Left lung (tissue), 10 donors: ENCODE data around the gene KRTAP6-3. TPM values are rescaled to one million over a fixed set of nuclear protein-coding genes. Genes with fewer than 3 reads are reported as not detected.

Experiments
- ATAC-seq: fragments of 200-7000 bp; cut with Tn5 transposase; one replicate; pipeline ENCODE4 v1.9.1; 2020; ENCODE audit warnings: moderate library complexity
- DNase-seq, 4 donors: peaks; one replicate each; pipeline ENCODE4 v3.0.0-alpha.2; 2013 to 2020
- H3K27ac ChIP-seq, 2 donors: fragments of 200-600 bp; sonication (generic) in 1 of 2; one replicate each; pipeline versions ENCODE4 v1.5.0 to v1.8.0; 2020 to 2021
- H3K27me3 ChIP-seq, 2 donors: fragments of 200-600 bp; sonication (generic) in 1 of 2; one replicate each; pipeline versions ENCODE4 v1.5.0 to v1.8.0; 2020 to 2021
- H3K36me3 ChIP-seq, 2 donors: fragments of 200-600 bp; sonication (generic) in 1 of 2; one replicate each; pipeline versions ENCODE4 v1.5.0 to v1.8.0; 2020 to 2021
- H3K4me1 ChIP-seq, 2 donors: fragments of 200-600 bp; one replicate each; pipeline ENCODE4 v1.8.0; 2021
- H3K4me3 ChIP-seq, 2 donors: fragments of 200-600 bp; sonication (generic) in 1 of 2; one replicate each; pipeline versions ENCODE4 v1.5.0 to v1.8.0; 2020 to 2021; ENCODE audit warnings: mild to moderate bottlenecking in 1 of 2
- H3K9me3 ChIP-seq, 2 donors: fragments of 200-600 bp; sonication (generic) in 1 of 2; one replicate each; pipeline versions ENCODE4 v1.5.0 to v1.8.0; 2020 to 2021
- intact Hi-C, 2 donors: fragments of 100-400 bp; cut with DNase I; formaldehyde crosslinking; loops; one replicate each; pipeline versions ENCODE4 v1.11.2 to v1.14.2; 2022
- polyA plus RNA-seq, 6 donors: library from polyadenylated mRNA; unstranded; fragments of 120-200 nt; gene quantifications; one replicate each; pipeline ENCODE4 v1.2.1, GENCODE V29; 2013; ENCODE audit not compliant: insufficient read length in 6 of 6
- total RNA-seq, 2 donors: library from RNA; stranded (reverse); fragmentation: NEBNext Ultra II Directional; extraction: Animal tissue kit (Norgen Biotek cat#: 25700); gene quantifications; one replicate each; pipeline ENCODE4 v1.2.1, GENCODE V29; 2021
- TF ChIP-seq, protein P1 (sequence below), 2 donors: fragments of 200-600 bp; sonication (generic) in 1 of 2; IDR thresholded peaks; one replicate each; pipeline versions ENCODE4 v1.5.0 to v1.8.0; 2021; ENCODE audit warnings: antibody characterized with exemption in 2 of 2
- donor health status: DM: no; HTN: yes; CAD: no.
- donor health status: DM: no; HTN: no; CAD: no.

Gene KRTAP6-3
- total and polyA plus RNA-seq, 8 donors: not detected

DNA sequence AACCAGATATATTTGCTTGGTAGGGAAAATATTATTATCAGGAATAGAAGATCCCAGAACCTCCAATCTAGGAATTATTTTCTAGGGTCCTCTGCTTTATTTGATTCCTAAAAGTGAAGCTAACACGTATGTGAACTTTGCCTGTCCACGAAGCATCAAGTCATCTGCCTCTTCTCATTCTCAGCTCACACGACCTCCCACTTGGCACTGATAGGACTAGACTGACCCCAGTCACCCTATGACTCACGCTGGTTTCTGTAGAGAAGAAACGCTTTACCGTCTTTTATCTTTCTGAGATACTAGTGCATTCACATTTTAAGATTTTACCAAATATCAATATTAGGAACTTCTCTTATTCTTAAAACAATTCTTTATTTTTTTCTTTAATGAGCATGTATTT is 29.2 kb upstream of the KRTAP6-3 start:
- intact Hi-C loops: no loop called here
- ATAC-seq (no peak), DNase-seq (no peak)
- Histone ChIP-seq H3K4me1 (no peaks in the 10 kb centered on the region), H3K9me3 (no peaks in the 10 kb centered on the region), H3K27ac (no peak overlapping the region), H3K36me3 (no peaks in the 10 kb centered on the region), H3K27me3 (no peaks in the 10 kb centered on the region), H3K4me3 (no peak overlapping the region)
- TF ChIP-seq, protein P1, sequence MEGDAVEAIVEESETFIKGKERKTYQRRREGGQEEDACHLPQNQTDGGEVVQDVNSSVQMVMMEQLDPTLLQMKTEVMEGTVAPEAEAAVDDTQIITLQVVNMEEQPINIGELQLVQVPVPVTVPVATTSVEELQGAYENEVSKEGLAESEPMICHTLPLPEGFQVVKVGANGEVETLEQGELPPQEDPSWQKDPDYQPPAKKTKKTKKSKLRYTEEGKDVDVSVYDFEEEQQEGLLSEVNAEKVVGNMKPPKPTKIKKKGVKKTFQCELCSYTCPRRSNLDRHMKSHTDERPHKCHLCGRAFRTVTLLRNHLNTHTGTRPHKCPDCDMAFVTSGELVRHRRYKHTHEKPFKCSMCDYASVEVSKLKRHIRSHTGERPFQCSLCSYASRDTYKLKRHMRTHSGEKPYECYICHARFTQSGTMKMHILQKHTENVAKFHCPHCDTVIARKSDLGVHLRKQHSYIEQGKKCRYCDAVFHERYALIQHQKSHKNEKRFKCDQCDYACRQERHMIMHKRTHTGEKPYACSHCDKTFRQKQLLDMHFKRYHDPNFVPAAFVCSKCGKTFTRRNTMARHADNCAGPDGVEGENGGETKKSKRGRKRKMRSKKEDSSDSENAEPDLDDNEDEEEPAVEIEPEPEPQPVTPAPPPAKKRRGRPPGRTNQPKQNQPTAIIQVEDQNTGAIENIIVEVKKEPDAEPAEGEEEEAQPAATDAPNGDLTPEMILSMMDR (IDR thresholded peaks at IDR 0.05): no peak

DNA sequence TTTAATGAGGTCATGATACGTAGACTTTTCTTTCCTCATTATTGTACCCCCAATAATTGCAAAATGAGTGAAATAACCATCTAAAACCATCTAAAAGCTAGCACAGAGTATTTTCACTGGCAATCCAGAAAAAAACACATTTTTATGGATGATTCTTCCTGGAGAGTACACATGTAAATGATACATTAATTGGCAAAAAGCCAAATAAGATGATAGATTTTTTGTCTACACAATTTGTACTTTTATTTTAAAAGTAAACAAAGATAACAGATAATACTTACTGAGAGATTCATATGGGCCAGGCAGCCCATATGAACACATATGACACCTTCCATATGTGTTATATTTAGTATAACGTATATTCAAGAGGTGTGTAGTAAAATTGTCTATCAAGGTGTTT is 28.6 kb upstream of the KRTAP6-3 start:
- TF ChIP-seq, protein P1 (IDR thresholded peaks at IDR 0.05): no peak
- no peaks in the 10 kb centered on the region for H3K27me3 ChIP-seq
- H3K9me3 ChIP-seq: no peaks in the 10 kb centered on the region
- H3K4me1 ChIP-seq: no peaks in the 10 kb centered on the region
- no peak overlapping the region for H3K27ac ChIP-seq
- no peak overlapping the region for H3K4me3 ChIP-seq
- DNase-seq: no peak
- no peak for ATAC-seq
- H3K36me3 ChIP-seq: no peaks in the 10 kb centered on the region
- intact Hi-C loops: no loop called here

DNA sequence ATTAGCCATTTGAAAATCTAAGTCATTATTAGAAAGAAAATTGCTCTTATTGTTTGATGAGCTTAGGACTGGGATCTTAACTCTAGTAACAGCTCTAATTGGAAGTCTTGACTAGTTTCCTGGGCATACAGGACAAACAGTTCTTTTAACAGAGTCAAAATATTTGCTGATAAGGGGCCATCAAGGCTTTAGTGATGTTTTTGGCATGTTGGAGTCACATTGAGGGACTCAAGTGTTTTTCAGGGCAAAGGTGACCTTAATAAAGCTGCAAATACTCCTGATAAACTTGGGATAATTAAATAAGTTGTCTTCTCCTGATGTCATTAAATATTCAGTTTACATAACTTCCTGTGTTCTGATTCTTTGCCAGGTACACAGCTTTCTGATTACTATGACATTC is 24.6 kb upstream of the KRTAP6-3 start:
- ATAC-seq: no peak
- Histone ChIP-seq H3K36me3 (no peaks in the 10 kb centered on the region), H3K27me3 (no peaks in the 10 kb centered on the region), H3K9me3 (no peaks in the 10 kb centered on the region), H3K27ac (no peak overlapping the region), H3K4me1 (no peaks in the 10 kb centered on the region), H3K4me3 (no peak overlapping the region)
- intact Hi-C loops: no loop called here
- DNase-seq: no peak
- TF ChIP-seq, protein P1 (IDR thresholded peaks at IDR 0.05): no peak

DNA sequence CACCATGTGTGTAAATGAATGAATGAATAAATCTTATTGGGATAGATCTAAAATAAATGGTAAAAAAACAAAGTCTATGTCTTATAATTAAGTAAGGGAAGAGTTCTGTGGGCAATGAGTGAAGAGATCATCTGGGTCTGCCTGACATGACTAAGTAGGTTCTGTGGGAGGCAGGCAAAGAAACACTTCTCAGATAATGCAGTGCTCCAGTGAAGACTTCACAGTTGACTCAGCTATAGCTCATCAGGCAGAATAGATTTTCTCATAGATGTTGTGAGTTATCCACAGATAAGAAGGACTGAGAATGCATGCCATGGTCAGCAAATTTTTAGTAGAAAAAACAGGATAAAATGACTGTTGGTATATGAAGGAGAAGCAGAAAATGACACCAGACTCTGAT is 14.5 kb upstream of the KRTAP6-3 start:
- H3K36me3 ChIP-seq: no peaks in the 10 kb centered on the region
- no peaks in the 10 kb centered on the region for H3K27me3 ChIP-seq
- DNase-seq (no peak), ATAC-seq (no peak)
- H3K9me3 ChIP-seq: no peaks in the 10 kb centered on the region
- TF ChIP-seq, protein P1 (IDR thresholded peaks at IDR 0.05): no peak
- H3K4me3 ChIP-seq: no peak overlapping the region
- intact Hi-C loops: no loop called here
- no peaks in the 10 kb centered on the region for H3K4me1 ChIP-seq
- H3K27ac ChIP-seq: no peak overlapping the region

DNA sequence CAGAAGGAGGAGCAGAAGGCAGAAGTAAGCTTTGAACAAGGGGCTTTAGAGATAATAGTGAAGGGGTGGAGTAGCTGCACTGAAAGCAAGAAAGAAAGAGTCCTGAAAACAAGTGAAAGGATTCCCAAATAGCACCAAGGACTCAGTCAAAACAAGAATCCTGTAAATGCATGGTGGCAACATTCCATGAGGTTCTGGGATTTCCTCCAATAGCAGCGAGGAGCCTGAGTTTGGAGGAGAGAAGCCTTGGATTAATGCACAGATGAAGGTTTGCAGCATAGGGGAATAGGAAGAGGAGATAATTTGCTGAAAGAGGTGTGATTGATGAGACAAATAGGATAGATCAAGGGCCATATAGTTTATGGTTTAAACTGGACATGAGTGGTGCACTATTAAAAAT is 12.9 kb upstream of the KRTAP6-3 start:
- H3K27me3 ChIP-seq: no peaks in the 10 kb centered on the region
- TF ChIP-seq, protein P1 (IDR thresholded peaks at IDR 0.05): no peak

More for the DNA sequence above, 12.9 kb upstream of the KRTAP6-3 start:
- no peaks in the 10 kb centered on the region for H3K9me3 ChIP-seq
- no peak overlapping the region for H3K4me3 ChIP-seq
- no peak overlapping the region for H3K27ac ChIP-seq
- no peak for DNase-seq
- ATAC-seq: no peak
- intact Hi-C loops: no loop called here
- no peaks in the 10 kb centered on the region for H3K36me3 ChIP-seq
- H3K4me1 ChIP-seq: no peaks in the 10 kb centered on the region
